Right lobe of liver (tissue), 6 donors: ENCODE results near the gene KCNIP1. TPM values are rescaled to one million over a fixed set of nuclear protein-coding genes. Genes with fewer than 3 reads are reported as not detected.

Experiments used
- ATAC-seq, 4 donors: fragments of 200-7000 bp; cut with Tn5 transposase; one replicate each; pipeline ENCODE4 v1.9.1; 2020; ENCODE audit warnings: mild to moderate bottlenecking in 4 of 4, moderate library complexity in 4 of 4
- DNase-seq, 3 donors: peaks; one replicate each; pipeline ENCODE4 v3.0.0-alpha.2; 2020
- H3K27ac ChIP-seq, 3 donors: fragments of 200-600 bp; one replicate each; pipeline ENCODE4 v1.8.0; 2022
- H3K27me3 ChIP-seq, 2 donors: fragments of 200-600 bp; one replicate each; pipeline ENCODE4 v1.8.0; 2022
- H3K36me3 ChIP-seq, 4 donors: fragments of 200-600 bp; sonication (generic) in 1 of 4; one replicate each; pipeline versions ENCODE4 v1.5.1 to v1.8.0; 2017 to 2022; ENCODE audit warnings: control low read depth in 1 of 4
- H3K4me1 ChIP-seq, 4 donors: fragments of 200-600 bp; sonication (generic) in 1 of 4; one replicate each; pipeline versions ENCODE4 v1.5.1 to v1.8.0; 2017 to 2022; ENCODE audit warnings: control low read depth in 1 of 4
- H3K4me3 ChIP-seq, 3 donors: fragments of 200-600 bp; one replicate each; pipeline ENCODE4 v1.8.0; 2022
- H3K9me3 ChIP-seq, 4 donors: fragments of 200-600 bp; sonication (generic) in 1 of 4; one replicate each; pipeline versions ENCODE4 v1.5.1 to v1.8.0; 2017 to 2022; ENCODE audit warnings: control low read depth in 1 of 4
- CTCF ChIP-seq, 4 donors: fragments of 200-600 bp in 3 of 4; fragments of 450-650 bp in 1 of 4; IDR thresholded peaks; one replicate each; pipeline versions ENCODE4 v1.5.1 to v1.8.0; 2016 to 2022; ENCODE audit warnings: antibody characterized with exemption in 4 of 4, mild to moderate bottlenecking in 2 of 4
- POLR2A ChIP-seq: fragments of 450-650 bp; IDR thresholded peaks from one replicate; pipeline ENCODE4 v1.6.1; 2017; ENCODE audit warnings: antibody characterized with exemption, mild to moderate bottlenecking
- WGBS: methylation state at CpG from one replicate; pipeline ENCODE4 v1.1.6; 2018; ENCODE audit warnings: low coverage, low lambda C conversion rate; ENCODE audit not compliant: insufficient coverage; ENCODE audit errors: missing lambda C conversion rate; 5-methylcytosine and 5-hydroxymethylcytosine counted together
- intact Hi-C, 2 donors: fragments of 100-400 bp; cut with DNase I; formaldehyde crosslinking; loops; one replicate each; pipeline versions ENCODE4 v1.11.2 to v1.14.1; 2022
- total RNA-seq, 6 experiments: library from RNA; depleted of rRNA in 2 of 6; stranded (reverse); fragments of >200 nt in 2 of 6; fragmentation: NEBNext Ultra II Directional in 3 of 6; extraction: Animal tissue kit (Norgen Biotek cat#: 25700) in 3 of 6; gene quantifications; one replicate each; pipeline versions ENCODE4 v1.1.0 to v1.2.4, GENCODE V29; 2016 to 2023
- donor health status: DM: no; HTN: yes; CAD: no.
- donor health status: DM: no; HTN: no; CAD: no.
- donor health status: DM: no; HTN: no; CAD: no.
- donor health status: DM: no; HTN: yes; CAD: no.
- donor health status: DM: no; HTN: yes; CAD: no.

Gene KCNIP1
- total RNA-seq, 6 experiments from 2014 or later, result 0.56 TPM; not detected in 5

GRCh38 chr5:170662966-170663365 is 159.1 kb downstream of the KCNIP1 start:
- DNase-seq (no peak), ATAC-seq (no peak)
- Histone ChIP-seq H3K27ac (no peak overlapping the region), H3K36me3 (no peaks in the 10 kb centered on the region), H3K9me3 (no peaks in the 10 kb centered on the region), H3K4me1 (no peaks in the 10 kb centered on the region), H3K27me3 (no peaks in the 10 kb centered on the region), H3K4me3 (no peak overlapping the region)
- intact Hi-C loops, result no loop called here
- TF ChIP-seq POLR2A (no peak), CTCF (IDR thresholded peaks at IDR 0.05) (no peak)
- 29% methylated on average over 1 of the region's 5 CpGs for WGBS

GRCh38 chr5:170678811-170679210 is 175.0 kb downstream of the KCNIP1 start:
- TF ChIP-seq CTCF (IDR thresholded peaks at IDR 0.05), result no peak
- no peak for TF ChIP-seq POLR2A
- Histone ChIP-seq H3K27ac (no peak overlapping the region), H3K9me3 (no peaks in the 10 kb centered on the region), H3K36me3 (no peaks in the 10 kb centered on the region), H3K4me1 (no peaks in the 10 kb centered on the region), H3K27me3 (no peaks in the 10 kb centered on the region), H3K4me3 (no peak overlapping the region)
- no peak for ATAC-seq
- 73% methylated on average over 2 of the region's 2 CpGs for WGBS
- intact Hi-C loops, result no loop called here
- DNase-seq, result no peak

GRCh38 chr5:170681013-170681433 is 177.2 kb downstream of the KCNIP1 start:
- no peak for TF ChIP-seq POLR2A
- TF ChIP-seq CTCF (IDR thresholded peaks at IDR 0.05), result no peak
- peak in 1 of 3 donors; percentile 29 for DNase-seq
- Histone ChIP-seq H3K4me1 (no peaks in the 10 kb centered on the region), H3K27me3 (no peaks in the 10 kb centered on the region), H3K27ac (no peak overlapping the region), H3K9me3 (no peaks in the 10 kb centered on the region), H3K4me3 (no peak overlapping the region), H3K36me3 (no peaks in the 10 kb centered on the region)
- intact Hi-C loops, result no loop called here
- peak; percentile 46 to 64 (median 60) for ATAC-seq
- 5% methylated on average over 12 of the region's 28 CpGs for WGBS

- H3K4me1 ChIP-seq, result no peaks in the 10 kb centered on the region
- H3K9me3 ChIP-seq, result no peaks in the 10 kb centered on the region
- no peak for DNase-seq
- 16% methylated on average over 4 of the region's 4 CpGs for WGBS
- no peak overlapping the region for H3K27ac ChIP-seq
- H3K36me3 ChIP-seq, result no peaks in the 10 kb centered on the region
- intact Hi-C loops, result no loop called here
- ATAC-seq, result no peak
- no peak overlapping the region for H3K4me3 ChIP-seq
- H3K27me3 ChIP-seq, result no peaks in the 10 kb centered on the region
- no peak for TF ChIP-seq CTCF (IDR thresholded peaks at IDR 0.05)
Observed at GRCh38 chr5:170691657-170692056, 187.8 kb downstream of the KCNIP1 start.

GRCh38 chr5:170693701-170694100 is 189.9 kb downstream of the KCNIP1 start:
- H3K27me3 ChIP-seq, result no peaks in the 10 kb centered on the region
- WGBS, result 30% methylated on average over 3 of the region's 4 CpGs
- H3K9me3 ChIP-seq, result no peaks in the 10 kb centered on the region
- no peak for DNase-seq
- no peaks in the 10 kb centered on the region for H3K36me3 ChIP-seq
- no peak overlapping the region for H3K27ac ChIP-seq
- H3K4me1 ChIP-seq, result no peaks in the 10 kb centered on the region
- no peak overlapping the region for H3K4me3 ChIP-seq
- intact Hi-C loops, result no loop called here
- no peak for ATAC-seq
- TF ChIP-seq POLR2A, result no peak
- TF ChIP-seq CTCF (IDR thresholded peaks at IDR 0.05), result no peak
